Neural crest cell (in vitro differentiated cells): Measurements from ENCODE around the gene CPNE5. TPM values are rescaled to one million over a fixed set of nuclear protein-coding genes. Genes with fewer than 3 reads are reported as not detected.

Experiments
- DNase-seq: peaks from one replicate; pipeline ENCODE4 v3.0.0; 2021; ENCODE audit warnings: low read depth, mixed read lengths, low spot score
- H3K27ac Mint-ChIP-seq: one replicate; pipeline ENCODE4 v1.8.0; 2021; ENCODE audit warnings: mild to moderate bottlenecking, mixed read lengths; ENCODE audit not compliant: unreplicated experiment
- H3K27me3 Mint-ChIP-seq: 2 replicates; pipeline ENCODE4 v1.8.0; 2021; ENCODE audit warnings: low read depth, mild to moderate bottlenecking, mixed read lengths
- H3K36me3 Mint-ChIP-seq: 2 replicates; pipeline ENCODE4 v1.8.0; 2021; ENCODE audit warnings: low read depth, mild to moderate bottlenecking, mixed read lengths
- H3K4me1 Mint-ChIP-seq: 2 replicates; pipeline ENCODE4 v1.8.0; 2021; ENCODE audit warnings: mixed read lengths
- H3K4me3 Mint-ChIP-seq: one replicate; pipeline ENCODE4 v1.8.0; 2021; ENCODE audit warnings: mild to moderate bottlenecking, mixed read lengths
- H3K9me3 Mint-ChIP-seq: 2 replicates; pipeline ENCODE4 v1.8.0; 2021; ENCODE audit warnings: mixed read lengths
- CTCF ChIP-seq: fragments of 200-600 bp; sonication (generic); conservative IDR thresholded peaks from 2 replicates; pipeline ENCODE4 v1.5.0; 2021; ENCODE audit warnings: antibody characterized with exemption, mild to moderate bottlenecking
- total RNA-seq: library from RNA; stranded (reverse); gene quantifications from 2 replicates; pipeline ENCODE4 v1.2.1, GENCODE V29; 2021

Gene CPNE5
- total RNA-seq, 1 donor from 2014 or later, result 0.54 TPM

GRCh38 chr6:36771145-36771544 lies 68.1 kb downstream of the CPNE5 start:
- Mint-ChIP-seq H3K9me3 (no peaks in the 10 kb centered on the region), H3K27me3 (no peaks in the 10 kb centered on the region), H3K4me1 (peaks cover 48% of the 10 kb centered on the region), H3K27ac (no peak overlapping the region), H3K4me3 (no peak overlapping the region), H3K36me3 (no peaks in the 10 kb centered on the region)
- TF ChIP-seq CTCF, result no peak
- no peak for DNase-seq

- no peak overlapping the region for H3K4me3 Mint-ChIP-seq
- no peaks in the 10 kb centered on the region for H3K36me3 Mint-ChIP-seq
- no peaks in the 10 kb centered on the region for H3K9me3 Mint-ChIP-seq
- DNase-seq, result no peak
- no peaks in the 10 kb centered on the region for H3K27me3 Mint-ChIP-seq
- H3K4me1 Mint-ChIP-seq, result peaks cover 57% of the 10 kb centered on the region
- no peak for TF ChIP-seq CTCF
- peak overlapping the region; percentile 85 for H3K27ac Mint-ChIP-seq
These were observed 69.4 kb downstream of the CPNE5 start for GRCh38 chr6:36769676-36770499.

- TF ChIP-seq CTCF, result no peak
- H3K4me3 Mint-ChIP-seq, result no peak overlapping the region
- peaks cover 57% of the 10 kb centered on the region for H3K4me1 Mint-ChIP-seq
- no peaks in the 10 kb centered on the region for H3K36me3 Mint-ChIP-seq
- no peaks in the 10 kb centered on the region for H3K9me3 Mint-ChIP-seq
- H3K27ac Mint-ChIP-seq, result no peak overlapping the region
- no peak for DNase-seq
- H3K27me3 Mint-ChIP-seq, result no peaks in the 10 kb centered on the region
These were observed 70.0 kb downstream of the CPNE5 start for GRCh38 chr6:36769183-36769675.

GRCh38 chr6:36766399-36766945 lies 72.8 kb downstream of the CPNE5 start:
- no peak for TF ChIP-seq CTCF
- Mint-ChIP-seq H3K36me3 (no peaks in the 10 kb centered on the region), H3K4me1 (peaks cover 45% of the 10 kb centered on the region), H3K27me3 (no peaks in the 10 kb centered on the region), H3K4me3 (no peak overlapping the region), H3K27ac (no peak overlapping the region), H3K9me3 (no peaks in the 10 kb centered on the region)
- DNase-seq, result no peak

- Mint-ChIP-seq H3K27ac (peak overlapping the region; percentile 93), H3K36me3 (no peaks in the 10 kb centered on the region), H3K27me3 (no peaks in the 10 kb centered on the region), H3K4me1 (peaks cover 47% of the 10 kb centered on the region), H3K9me3 (no peaks in the 10 kb centered on the region), H3K4me3 (no peak overlapping the region)
- TF ChIP-seq CTCF, result peak; percentile 97
- peak; percentile 91 for DNase-seq
These were observed 73.4 kb downstream of the CPNE5 start for GRCh38 chr6:36765594-36766398.
